ENCODE results near the gene BTBD8.

GRCh38 chr1:92167151-92167550 is 87.0 kb downstream of the BTBD8 start:
- TF ChIP-seq CTCF (conservative IDR thresholded peaks at IDR 0.05; ENCODE audit: low read length) = no peak
- no peak for TF ChIP-seq EZH2phosphoT487 (IDR thresholded peaks at IDR 0.05; ENCODE audit: borderline replicate concordance, low read depth, low read length)

Data from OCI-LY7 (cell line).